Mononuclear cell (primary cell): ENCODE results near the gene PIGS. TPM values are rescaled to one million over a fixed set of nuclear protein-coding genes. Genes with fewer than 3 reads are reported as not detected.
"Not testable (repeated sequence)": the region's sequence is repeated elsewhere in the genome, so short reads cannot be mapped to it uniquely, and the experiment has no call there.

ENCODE experiments used
- H3K27me3 ChIP-seq: 2 replicates; pipeline ENCODE4 v1.6.0; 2011; ENCODE audit warnings: low read length, control low read depth; ENCODE audit not compliant: insufficient read depth
- H3K4me1 ChIP-seq: 2 replicates; pipeline ENCODE4 v1.5.1; 2011; ENCODE audit warnings: mild to moderate bottlenecking, low read length, control low read depth; ENCODE audit not compliant: insufficient read depth
- H3K4me3 ChIP-seq: 2 replicates; pipeline ENCODE4 v1.5.1; 2011; ENCODE audit warnings: mild to moderate bottlenecking, low read length, moderate library complexity
- H3K9me3 ChIP-seq: 2 replicates; pipeline ENCODE4 v1.5.1; 2011; ENCODE audit warnings: low read depth, mild to moderate bottlenecking, control low read depth, low read length
- total RNA-seq: library from RNA; depleted of rRNA; stranded (reverse); fragments of >200 nt; gene quantifications from one replicate; pipeline ENCODE4 v1.2.3, GENCODE V29; 2012

PIGS gene
- total RNA-seq, 1 donor = 43.2 TPM

- Histone ChIP-seq H3K27me3 (no peaks in the 10 kb centered on the region), H3K4me3 (no peak overlapping the region), H3K9me3 (no peaks in the 10 kb centered on the region), H3K4me1 (no peaks in the 10 kb centered on the region)
These were observed 39.0 kb downstream of the PIGS start for GRCh38 chr17:28532050-28532960.

GRCh38 chr17:28530926-28531325, 40.4 kb downstream of the PIGS start:
- H3K9me3 ChIP-seq = no peaks in the 10 kb centered on the region
- no peaks in the 10 kb centered on the region for H3K27me3 ChIP-seq
- no peaks in the 10 kb centered on the region for H3K4me1 ChIP-seq
- H3K4me3 ChIP-seq = no peak overlapping the region

GRCh38 chr17:28530250-28530649, 41.1 kb downstream of the PIGS start:
- Histone ChIP-seq H3K4me1 (no peaks in the 10 kb centered on the region), H3K9me3 (no peaks in the 10 kb centered on the region), H3K27me3 (no peaks in the 10 kb centered on the region), H3K4me3 (no peak overlapping the region)

- H3K4me1 ChIP-seq = no peaks in the 10 kb centered on the region
These were observed 42.3 kb downstream of the PIGS start for GRCh38 chr17:28529013-28529400.

GRCh38 chr17:28528327-28529012, 42.9 kb downstream of the PIGS start:
- H3K9me3 ChIP-seq = no peaks in the 10 kb centered on the region
- no peaks in the 10 kb centered on the region for H3K27me3 ChIP-seq
- H3K4me3 ChIP-seq = no peak overlapping the region
- no peaks in the 10 kb centered on the region for H3K4me1 ChIP-seq

More at GRCh38 chr17:28529013-28529400, 42.3 kb downstream of the PIGS start:
- H3K27me3 ChIP-seq = no peaks in the 10 kb centered on the region
- H3K4me3 ChIP-seq = no peak overlapping the region
- no peaks in the 10 kb centered on the region for H3K9me3 ChIP-seq

GRCh38 chr17:28527859-28528258, 43.5 kb downstream of the PIGS start:
- H3K4me1 ChIP-seq = no peaks in the 10 kb centered on the region
- no peak overlapping the region for H3K4me3 ChIP-seq
- H3K9me3 ChIP-seq = no peaks in the 10 kb centered on the region
- H3K27me3 ChIP-seq = no peaks in the 10 kb centered on the region

GRCh38 chr17:28527181-28527681, 44.1 kb downstream of the PIGS start:
- Histone ChIP-seq H3K9me3 (no peaks in the 10 kb centered on the region), H3K4me1 (no peaks in the 10 kb centered on the region), H3K27me3 (no peaks in the 10 kb centered on the region), H3K4me3 (no peak overlapping the region)

- no peak overlapping the region for H3K4me3 ChIP-seq
- no peaks in the 10 kb centered on the region for H3K27me3 ChIP-seq
- no peaks in the 10 kb centered on the region for H3K9me3 ChIP-seq
- no peaks in the 10 kb centered on the region for H3K4me1 ChIP-seq
These were observed 44.9 kb downstream of the PIGS start for GRCh38 chr17:28526381-28526780.

GRCh38 chr17:28524476-28525424, 46.6 kb downstream of the PIGS start:
- Histone ChIP-seq H3K4me3 (no peak overlapping the region), H3K27me3 (no peaks in the 10 kb centered on the region), H3K9me3 (no peaks in the 10 kb centered on the region), H3K4me1 (no peaks in the 10 kb centered on the region)

- Histone ChIP-seq H3K4me1 (no peaks in the 10 kb centered on the region), H3K4me3 (no peak overlapping the region), H3K27me3 (no peaks in the 10 kb centered on the region), H3K9me3 (no peaks in the 10 kb centered on the region)
These were observed 47.4 kb downstream of the PIGS start for GRCh38 chr17:28523876-28524275.

GRCh38 chr17:28523186-28523585, 48.1 kb downstream of the PIGS start:
- Histone ChIP-seq H3K4me1 (no peaks in the 10 kb centered on the region), H3K9me3 (no peaks in the 10 kb centered on the region), H3K4me3 (no peak overlapping the region), H3K27me3 (no peaks in the 10 kb centered on the region)

- H3K27me3 ChIP-seq, H3K4me1 ChIP-seq, H3K4me3 ChIP-seq, H3K9me3 ChIP-seq: not testable (repeated sequence)
These were observed 49.0 kb downstream of the PIGS start for GRCh38 chr17:28522281-28522680.

- H3K4me1 ChIP-seq = no peaks in the 10 kb centered on the region
- no peaks in the 10 kb centered on the region for H3K9me3 ChIP-seq
- no peaks in the 10 kb centered on the region for H3K27me3 ChIP-seq
- H3K4me3 ChIP-seq = no peak overlapping the region
These were observed 49.8 kb downstream of the PIGS start for GRCh38 chr17:28521311-28522085.

- Histone ChIP-seq H3K4me1 (no peaks in the 10 kb centered on the region), H3K4me3 (no peak overlapping the region), H3K9me3 (no peaks in the 10 kb centered on the region), H3K27me3 (no peaks in the 10 kb centered on the region)
These were observed 50.6 kb downstream of the PIGS start for GRCh38 chr17:28520687-28521086.
